HL-60 (cell line): ENCODE results near the gene USP13.

ENCODE experiments used
- DNase-seq, 2 experiments: peaks; one replicate each; pipeline ENCODE4 v3.0.0-alpha.2; 2010 to 2020; ENCODE audit warnings: low read depth in 1 of 2, low spot score in 1 of 2
- H3K27ac ChIP-seq: fragments of 250-450 bp; sonication (Bioruptor Pico); replicated peaks from 2 replicates; pipeline ENCODE4 v1.5.1; 2020; ENCODE audit warnings: mild to moderate bottlenecking, moderate library complexity
- H3K27me3 ChIP-seq: fragments of 250-450 bp; sonication (Bioruptor Pico); 2 replicates; pipeline ENCODE4 v1.5.1; 2021; ENCODE audit warnings: mild to moderate bottlenecking, moderate library complexity; ENCODE audit not compliant: insufficient read depth, poor library complexity, severe bottlenecking
- H3K4me3 ChIP-seq: replicated peaks from 2 replicates; pipeline ENCODE4 v1.5.1; 2011; ENCODE audit warnings: mild to moderate bottlenecking, control low read depth, low read length; ENCODE audit not compliant: insufficient read depth
- CTCF ChIP-seq: IDR thresholded peaks from one replicate; pipeline ENCODE4 v1.5.1; 2011; ENCODE audit warnings: low read length, control low read depth, inconsistent platforms; ENCODE audit not compliant: insufficient read depth
- GABPA ChIP-seq: IDR thresholded peaks from 2 replicates; pipeline ENCODE4 v1.6.1; 2012; ENCODE audit warnings: low read depth
- POLR2AphosphoS5 ChIP-seq: IDR thresholded peaks from 2 replicates; pipeline ENCODE4 v1.6.1; 2012; ENCODE audit warnings: low read depth
- REST ChIP-seq: IDR thresholded peaks from 2 replicates; pipeline ENCODE4 v1.6.1; 2012; ENCODE audit warnings: low read depth; ENCODE audit not compliant: insufficient replicate concordance
- SPI1 ChIP-seq: IDR thresholded peaks from 2 replicates; pipeline ENCODE4 v1.6.1; 2012; ENCODE audit warnings: low read depth, mild to moderate bottlenecking, borderline replicate concordance

The USP13 gene

GRCh38 chr3:179738998-179739397 lies 86.2 kb downstream of the USP13 start:
- no peak overlapping the region for H3K27ac ChIP-seq
- no peak overlapping the region for H3K4me3 ChIP-seq
- TF ChIP-seq POLR2AphosphoS5 (no peak), SPI1 (no peak), GABPA (no peak), CTCF (no peak), REST (no peak)
- no peaks in the 10 kb centered on the region for H3K27me3 ChIP-seq
- DNase-seq = no peak

GRCh38 chr3:179739816-179740594 lies 87.2 kb downstream of the USP13 start:
- TF ChIP-seq GABPA = no peak
- no peak for TF ChIP-seq CTCF
- no peak for TF ChIP-seq REST
- TF ChIP-seq SPI1 = no peak
- TF ChIP-seq POLR2AphosphoS5 = no peak
- H3K4me3 ChIP-seq = no peak overlapping the region
- DNase-seq = no peak
- H3K27me3 ChIP-seq = no peaks in the 10 kb centered on the region
- no peak overlapping the region for H3K27ac ChIP-seq

GRCh38 chr3:179743913-179744312 lies 91.1 kb downstream of the USP13 start:
- Histone ChIP-seq H3K27ac (peak overlapping the region; percentile 9; the same call in 1 of the 2 replicates), H3K27me3 (no peaks in the 10 kb centered on the region), H3K4me3 (no peak overlapping the region)
- TF ChIP-seq POLR2AphosphoS5 (no peak), SPI1 (peak; percentile 68; the same call in 1 of the 2 replicates)
- peak; percentile 37 to 88 for DNase-seq

- Histone ChIP-seq H3K4me3 (no peak overlapping the region), H3K27me3 (no peaks in the 10 kb centered on the region), H3K27ac (0 out of 2 replicates have a peak overlapping the region, but pooled peaks have one; percentile 9)
- TF ChIP-seq REST (no peak), POLR2AphosphoS5 (no peak), CTCF (no peak), SPI1 (no peak), GABPA (no peak)
- DNase-seq = no peak
These were observed 91.8 kb downstream of the USP13 start for GRCh38 chr3:179744667-179745066.
